GM10248 (cell line): ENCODE measurements around the gene FTO.

Experiments used
- CTCF ChIA-PET: fragments of 300-600 bp; sonication (Branson Sonifier 250); formaldehyde crosslinking; extraction: SDS; loops from one replicate; lab custom pipeline; 2021; ENCODE audit warnings: antibody characterized with exemption; lab: Yijun Ruan, JAX
- POLR2A ChIA-PET: fragments of 350-650 bp; sonication (Branson Sonifier 250); formaldehyde crosslinking; extraction: SDS; loops from one replicate; lab custom pipeline; 2020; ENCODE audit warnings: antibody characterized with exemption; lab: Yijun Ruan, JAX
- DNase-seq: peaks from one replicate; pipeline ENCODE4 v3.0.0; 2012; ENCODE audit errors: extremely low spot score
- TF ChIP-seq, protein P1 (sequence below): IDR thresholded peaks from 2 replicates; pipeline ENCODE4 v1.5.1; 2012; ENCODE audit warnings: mild to moderate bottlenecking, low read depth; ENCODE audit errors: extremely low read depth, missing control alignments, control extremely low read depth

Gene FTO

DNA sequence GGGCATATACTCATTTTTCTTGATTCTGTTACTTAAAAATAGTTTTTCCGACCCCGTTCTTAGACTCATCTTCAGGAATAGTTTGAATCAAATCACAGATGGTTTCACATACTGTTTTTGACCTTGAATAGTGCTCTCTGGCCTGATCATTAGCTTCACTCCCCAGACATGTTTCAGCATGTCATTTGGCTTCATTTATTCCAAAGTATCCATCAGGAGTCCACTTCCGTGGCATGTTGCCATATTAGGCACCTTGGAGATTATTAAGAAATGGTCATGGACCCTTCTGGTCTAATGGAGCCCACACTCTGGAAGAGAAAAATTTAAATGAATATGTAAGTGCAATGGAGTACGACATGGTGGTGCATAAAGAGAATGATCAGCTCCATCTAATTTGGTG is 222.3 kb downstream of the FTO start:
- TF ChIP-seq, protein P1, sequence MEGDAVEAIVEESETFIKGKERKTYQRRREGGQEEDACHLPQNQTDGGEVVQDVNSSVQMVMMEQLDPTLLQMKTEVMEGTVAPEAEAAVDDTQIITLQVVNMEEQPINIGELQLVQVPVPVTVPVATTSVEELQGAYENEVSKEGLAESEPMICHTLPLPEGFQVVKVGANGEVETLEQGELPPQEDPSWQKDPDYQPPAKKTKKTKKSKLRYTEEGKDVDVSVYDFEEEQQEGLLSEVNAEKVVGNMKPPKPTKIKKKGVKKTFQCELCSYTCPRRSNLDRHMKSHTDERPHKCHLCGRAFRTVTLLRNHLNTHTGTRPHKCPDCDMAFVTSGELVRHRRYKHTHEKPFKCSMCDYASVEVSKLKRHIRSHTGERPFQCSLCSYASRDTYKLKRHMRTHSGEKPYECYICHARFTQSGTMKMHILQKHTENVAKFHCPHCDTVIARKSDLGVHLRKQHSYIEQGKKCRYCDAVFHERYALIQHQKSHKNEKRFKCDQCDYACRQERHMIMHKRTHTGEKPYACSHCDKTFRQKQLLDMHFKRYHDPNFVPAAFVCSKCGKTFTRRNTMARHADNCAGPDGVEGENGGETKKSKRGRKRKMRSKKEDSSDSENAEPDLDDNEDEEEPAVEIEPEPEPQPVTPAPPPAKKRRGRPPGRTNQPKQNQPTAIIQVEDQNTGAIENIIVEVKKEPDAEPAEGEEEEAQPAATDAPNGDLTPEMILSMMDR: no peak
- no peak for DNase-seq
- ChIA-PET POLR2A (no interaction called here), CTCF (no interaction called here)

DNA sequence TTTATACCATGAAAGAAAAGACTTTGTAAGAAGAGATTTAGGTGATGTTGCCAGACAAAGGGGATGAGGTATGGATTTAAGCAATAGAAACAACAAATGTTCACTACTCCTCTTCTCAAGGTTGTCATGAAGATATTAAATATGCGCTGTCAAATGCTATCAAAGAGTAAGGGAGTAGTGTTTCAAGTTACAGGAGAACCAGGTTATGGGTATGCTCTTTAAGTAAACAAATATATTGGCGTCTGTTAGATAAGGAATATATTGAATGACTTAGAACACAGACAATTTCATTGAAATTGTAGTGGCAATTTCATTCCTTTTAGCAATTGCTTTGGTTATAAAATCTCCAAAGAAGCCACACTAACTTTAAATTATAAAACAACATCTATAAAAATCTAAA is 229.0 kb downstream of the FTO start:
- no peak for DNase-seq
- ChIA-PET POLR2A (no interaction called here), CTCF (no interaction called here)
- TF ChIP-seq, protein P1: no peak

DNA sequence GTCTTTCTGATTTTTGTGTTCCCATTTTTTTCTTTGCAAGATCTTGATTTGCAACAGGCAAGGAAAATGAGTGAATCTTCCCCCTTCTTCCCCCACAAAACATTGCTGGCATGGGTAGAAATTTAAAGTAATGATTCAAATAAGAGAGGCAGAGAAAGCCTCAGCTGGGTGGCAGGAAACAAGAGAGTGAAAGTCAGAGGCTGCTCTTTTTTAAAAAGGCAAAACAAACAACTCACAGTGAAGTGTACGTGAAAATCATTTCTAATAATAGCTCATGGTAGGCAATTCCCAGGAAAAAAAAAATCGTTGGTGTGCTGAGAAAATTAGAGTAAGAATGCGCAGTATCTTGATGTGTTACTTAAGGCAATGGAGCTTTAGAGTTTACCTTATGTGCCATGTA is 229.5 kb downstream of the FTO start:
- ChIA-PET POLR2A (no interaction called here), CTCF (no interaction called here)
- no peak for DNase-seq
- TF ChIP-seq, protein P1: no peak

DNA sequence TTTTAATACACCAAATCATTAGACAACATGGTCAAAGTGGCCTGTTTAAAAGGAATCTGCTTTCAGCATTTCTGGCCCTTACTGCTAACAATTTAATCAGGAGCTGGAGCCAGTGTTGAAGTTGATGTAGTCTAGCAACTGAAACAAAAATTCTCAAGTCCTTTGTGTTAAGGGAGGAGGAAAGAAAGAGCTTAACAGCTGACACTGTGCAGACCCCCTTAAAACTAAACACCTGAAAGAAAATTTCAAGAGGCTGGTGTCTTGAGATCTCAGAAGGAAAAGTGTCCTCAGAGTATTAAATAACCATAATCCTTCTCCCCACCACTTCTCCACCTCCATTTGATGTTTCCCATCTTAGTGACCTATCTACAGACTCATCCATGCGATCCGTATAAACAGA is 232.1 kb downstream of the FTO start:
- ChIA-PET POLR2A (no interaction called here), CTCF (no interaction called here)
- DNase-seq: no peak
- TF ChIP-seq, protein P1: no peak

DNA sequence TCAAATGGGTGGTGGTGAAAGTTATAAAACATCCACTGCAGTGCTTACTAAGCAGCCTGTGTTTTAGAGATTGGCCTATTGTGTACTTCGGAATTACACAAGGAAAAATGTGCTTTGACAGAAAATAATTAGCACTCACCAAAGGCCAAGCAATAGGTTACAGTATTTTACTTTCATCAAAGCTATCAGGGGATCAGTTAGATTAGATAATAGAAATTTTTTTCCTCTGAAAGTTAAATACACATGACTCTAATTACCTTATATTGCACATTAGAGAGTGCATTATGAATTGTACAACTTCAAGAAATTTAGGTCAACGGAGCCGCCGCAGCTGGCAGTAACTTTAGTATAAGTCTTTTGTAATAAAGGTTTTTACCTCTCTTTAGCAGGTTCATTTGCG is 232.6 kb downstream of the FTO start:
- ChIA-PET POLR2A (no interaction called here), CTCF (interaction anchor here (1.0 to 1.7 kb wide), 2 partner anchors 9 to 11 kb away, joined by 3 to 7 read pairs; no protein-coding TSS in a partner anchor)
- no peak for DNase-seq
- TF ChIP-seq, protein P1: no peak

DNA sequence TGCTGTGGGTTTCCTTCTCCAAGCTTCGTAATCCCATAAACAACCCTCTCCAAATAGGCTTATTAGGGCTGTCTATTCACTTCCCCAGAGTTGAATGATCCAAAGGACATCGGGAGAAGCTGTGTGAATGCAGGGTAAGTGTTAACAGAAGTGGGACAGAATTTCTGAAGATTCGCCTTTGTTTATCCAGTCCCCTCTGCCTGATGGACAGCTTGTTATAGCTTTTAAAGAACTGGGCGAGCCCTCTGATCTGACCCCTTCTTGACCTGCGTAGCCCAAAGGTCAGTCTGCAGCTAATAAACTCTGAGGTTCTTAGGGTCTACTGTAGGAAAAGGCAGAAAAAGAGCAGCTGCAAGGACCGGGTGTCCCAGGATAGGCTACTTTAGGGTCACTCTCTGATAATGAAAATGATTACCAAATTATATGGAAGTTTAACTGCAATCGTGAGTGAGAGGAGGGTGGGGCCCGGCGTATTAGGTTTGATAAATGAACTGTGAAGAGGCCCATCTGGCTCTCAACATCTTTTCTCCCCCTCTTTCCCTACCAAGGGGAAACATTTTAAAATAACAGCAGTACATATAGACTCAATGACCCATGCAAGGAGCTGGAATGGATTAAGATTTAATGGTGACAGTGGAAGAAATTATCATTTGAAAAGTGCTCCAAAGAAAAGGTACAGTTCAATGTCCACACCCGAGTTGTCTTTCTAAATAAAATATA is 233.4 kb downstream of the FTO start:
- TF ChIP-seq, protein P1: no peak
- CTCF ChIA-PET: interaction anchor here (1.0 to 1.7 kb wide), 2 partner anchors 8 to 10 kb away, joined by 3 to 7 read pairs; no protein-coding TSS in a partner anchor
- POLR2A ChIA-PET: no interaction called here
- DNase-seq: no peak
